ENCODE measurements around the gene TEX52.

DNA sequence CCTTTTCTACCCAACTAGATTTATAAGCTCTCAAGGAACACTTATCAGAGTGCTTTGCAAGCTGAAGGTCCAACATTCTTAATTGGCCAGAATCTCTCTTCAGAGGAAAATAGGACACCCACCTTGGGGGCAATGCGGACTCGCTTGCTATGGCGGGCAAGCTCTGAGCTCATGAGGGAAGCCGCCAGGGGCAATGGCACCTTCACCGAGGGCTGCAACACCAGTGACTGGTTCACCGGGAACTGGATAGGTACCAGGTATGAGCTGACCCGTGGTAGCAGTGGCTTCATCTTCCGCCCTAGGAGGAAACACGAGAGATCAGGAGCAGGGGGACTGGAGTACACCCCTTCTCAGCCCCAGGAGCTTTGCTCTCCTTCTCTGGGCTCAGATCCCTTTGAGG, 7.4 kb upstream of the TEX52 start:
- TF ChIP-seq, protein P1, sequence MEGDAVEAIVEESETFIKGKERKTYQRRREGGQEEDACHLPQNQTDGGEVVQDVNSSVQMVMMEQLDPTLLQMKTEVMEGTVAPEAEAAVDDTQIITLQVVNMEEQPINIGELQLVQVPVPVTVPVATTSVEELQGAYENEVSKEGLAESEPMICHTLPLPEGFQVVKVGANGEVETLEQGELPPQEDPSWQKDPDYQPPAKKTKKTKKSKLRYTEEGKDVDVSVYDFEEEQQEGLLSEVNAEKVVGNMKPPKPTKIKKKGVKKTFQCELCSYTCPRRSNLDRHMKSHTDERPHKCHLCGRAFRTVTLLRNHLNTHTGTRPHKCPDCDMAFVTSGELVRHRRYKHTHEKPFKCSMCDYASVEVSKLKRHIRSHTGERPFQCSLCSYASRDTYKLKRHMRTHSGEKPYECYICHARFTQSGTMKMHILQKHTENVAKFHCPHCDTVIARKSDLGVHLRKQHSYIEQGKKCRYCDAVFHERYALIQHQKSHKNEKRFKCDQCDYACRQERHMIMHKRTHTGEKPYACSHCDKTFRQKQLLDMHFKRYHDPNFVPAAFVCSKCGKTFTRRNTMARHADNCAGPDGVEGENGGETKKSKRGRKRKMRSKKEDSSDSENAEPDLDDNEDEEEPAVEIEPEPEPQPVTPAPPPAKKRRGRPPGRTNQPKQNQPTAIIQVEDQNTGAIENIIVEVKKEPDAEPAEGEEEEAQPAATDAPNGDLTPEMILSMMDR (IDR thresholded peaks at IDR 0.05) = no peak
- no peak for TF ChIP-seq POLR2A (IDR thresholded peaks at IDR 0.05)

Data from ovary (tissue), 3 donors.